SK-N-SH (cell line): ENCODE measurements around the gene ABCG1.

ENCODE experiments used
- CTCF ChIP-seq: fragments of 200-600 bp; sonication (generic); IDR thresholded peaks from 2 replicates; pipeline ENCODE4 v1.6.1; 2017; ENCODE audit warnings: antibody characterized with exemption, mild to moderate bottlenecking, moderate library complexity
- JUND ChIP-seq: IDR thresholded peaks from 2 replicates; pipeline ENCODE4 v1.4.0; 2012
- TF ChIP-seq, protein P1 (sequence below): fragments of 150-350 bp; IDR thresholded peaks from 2 replicates; pipeline ENCODE4 v1.6.1; 2016; ENCODE audit warnings: mild to moderate bottlenecking, low read depth, low read length

DNA sequence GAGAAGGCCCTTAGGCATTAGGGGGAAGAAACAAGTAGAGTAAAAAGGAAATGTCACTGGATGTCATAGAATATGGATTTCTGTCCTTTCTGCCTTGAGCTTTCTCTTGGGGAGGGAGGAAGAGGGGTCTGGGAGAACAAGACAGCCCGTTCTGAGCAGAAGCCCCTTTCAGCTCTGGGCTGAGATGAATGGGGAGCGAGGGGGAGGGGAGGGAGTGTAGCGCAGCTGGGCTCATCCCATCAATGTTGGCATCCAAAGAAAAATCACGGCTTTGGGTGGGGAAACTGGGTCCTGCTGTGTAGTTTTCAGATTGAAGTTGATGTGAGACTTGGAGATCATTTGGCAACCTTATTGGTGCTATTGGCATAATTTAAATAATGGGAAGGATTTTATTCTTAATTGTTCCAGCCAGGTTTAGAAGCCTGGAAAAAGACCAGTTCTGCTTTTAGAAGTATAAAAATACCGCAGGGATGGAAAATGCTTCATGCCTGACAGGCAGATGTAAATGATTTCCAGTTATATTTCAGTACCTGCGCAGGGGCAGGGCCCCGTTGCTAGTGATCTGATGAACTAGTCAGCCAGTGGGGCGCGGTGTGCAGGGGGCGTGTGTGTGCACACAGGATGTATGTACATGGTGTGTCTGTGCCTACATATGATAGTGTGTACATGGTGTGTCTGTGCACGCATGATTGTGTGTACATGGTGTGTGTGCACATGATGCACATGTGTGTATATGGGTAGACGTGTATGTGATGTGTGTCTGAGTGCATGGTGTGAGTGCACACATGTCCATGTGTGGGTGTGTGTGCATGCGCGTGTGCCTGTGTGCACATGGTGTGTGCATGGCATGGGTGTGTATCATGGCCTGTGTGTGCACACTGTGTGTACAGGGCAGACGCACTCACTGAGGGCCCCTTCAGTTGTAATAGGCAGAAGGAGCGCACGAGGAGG, 36.0 kb downstream of the ABCG1 start:
- no peak for TF ChIP-seq JUND
- TF ChIP-seq, protein P1, sequence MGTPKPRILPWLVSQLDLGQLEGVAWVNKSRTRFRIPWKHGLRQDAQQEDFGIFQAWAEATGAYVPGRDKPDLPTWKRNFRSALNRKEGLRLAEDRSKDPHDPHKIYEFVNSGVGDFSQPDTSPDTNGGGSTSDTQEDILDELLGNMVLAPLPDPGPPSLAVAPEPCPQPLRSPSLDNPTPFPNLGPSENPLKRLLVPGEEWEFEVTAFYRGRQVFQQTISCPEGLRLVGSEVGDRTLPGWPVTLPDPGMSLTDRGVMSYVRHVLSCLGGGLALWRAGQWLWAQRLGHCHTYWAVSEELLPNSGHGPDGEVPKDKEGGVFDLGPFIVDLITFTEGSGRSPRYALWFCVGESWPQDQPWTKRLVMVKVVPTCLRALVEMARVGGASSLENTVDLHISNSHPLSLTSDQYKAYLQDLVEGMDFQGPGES: no peak
- TF ChIP-seq CTCF: no peak
